Activated T-cell treated with anti-CD3 and anti-CD28 coated beads for 24 hours (primary cell): ENCODE results near the gene MRPS25.

Source experiments
- DNase-seq: peaks from one replicate; pipeline ENCODE4 v3.0.0-alpha.2; 2020; ENCODE audit warnings: low read depth

The MRPS25 gene

GRCh38 chr3:15064835-15065549, at the start of gene MRPS25:
TSS of gene MRPS25 (minus strand) at chr3:15065315. CDS start at chr3:15065194, 121 bp downstream.
- DNase-seq: peak; percentile 85

GRCh38 chr3:15113884-15114283, 48.8 kb upstream of the MRPS25 start:
- DNase-seq: no peak

- DNase-seq: no peak
Observed at GRCh38 chr3:15113471-15113870, 48.4 kb upstream of the MRPS25 start.

GRCh38 chr3:15112011-15112410, 46.9 kb upstream of the MRPS25 start:
- no peak for DNase-seq

GRCh38 chr3:15110206-15110605, 45.1 kb upstream of the MRPS25 start:
- DNase-seq: no peak

GRCh38 chr3:15108869-15109268, 43.8 kb upstream of the MRPS25 start:
- DNase-seq: no peak

GRCh38 chr3:15108082-15108545, 43.0 kb upstream of the MRPS25 start:
- peak; percentile 62 for DNase-seq

- DNase-seq: no peak
Observed at GRCh38 chr3:15107075-15107947, 42.2 kb upstream of the MRPS25 start.

- DNase-seq: no peak
Observed at GRCh38 chr3:15102836-15103235, 37.7 kb upstream of the MRPS25 start.

GRCh38 chr3:15102256-15102655, 37.1 kb upstream of the MRPS25 start:
- DNase-seq: no peak

GRCh38 chr3:15099364-15100098, 34.4 kb upstream of the MRPS25 start:
- no peak for DNase-seq

GRCh38 chr3:15098503-15099363, 33.6 kb upstream of the MRPS25 start, which contains the start of gene RBSN:
TSS of gene RBSN (minus strand) at chr3:15099148. CDS start at chr3:15096120, 3,028 bp downstream.
- DNase-seq: peak; percentile 95

- no peak for DNase-seq
Observed at GRCh38 chr3:15097891-15098290, 32.8 kb upstream of the MRPS25 start.

- DNase-seq: no peak
Observed at GRCh38 chr3:15096046-15096445, 30.9 kb upstream of the MRPS25 start.

- DNase-seq: no peak
Observed at GRCh38 chr3:15094187-15094875, 29.2 kb upstream of the MRPS25 start.

- no peak for DNase-seq
Observed at GRCh38 chr3:15092686-15093085, 27.6 kb upstream of the MRPS25 start.

GRCh38 chr3:15091575-15091974, 26.5 kb upstream of the MRPS25 start:
- no peak for DNase-seq

GRCh38 chr3:15089201-15089600, 24.1 kb upstream of the MRPS25 start:
- DNase-seq: no peak

GRCh38 chr3:15086699-15087098, 21.6 kb upstream of the MRPS25 start:
- no peak for DNase-seq

GRCh38 chr3:15086263-15086662, 21.1 kb upstream of the MRPS25 start:
- no peak for DNase-seq

- DNase-seq: no peak
Observed at GRCh38 chr3:15083252-15083651, 18.1 kb upstream of the MRPS25 start.
